AG04450 (cell line): ENCODE results near the gene TFAP2E. TPM values are rescaled to one million over a fixed set of nuclear protein-coding genes. Genes with fewer than 3 reads are reported as not detected.

Source experiments
- CTCF ChIA-PET: fragments of 300-600, 350-600 bp; formaldehyde crosslinking; extraction: SDS; loops from one replicate; lab custom pipeline; 2022; ENCODE audit warnings: antibody characterized with exemption, inconsistent platforms; lab: Charles Lee
- POLR2A ChIA-PET: fragments of 350-600 bp; formaldehyde crosslinking; extraction: SDS; loops from one replicate; lab custom pipeline; 2021; ENCODE audit warnings: antibody characterized with exemption, inconsistent platforms; lab: Yijun Ruan, JAX
- DNase-seq: peaks from one replicate; pipeline ENCODE4 v3.0.0-alpha.2; 2011; ENCODE audit warnings: low read depth, low spot score
- H3K27ac ChIP-seq: one replicate; pipeline ENCODE4 v1.5.1; 2012; ENCODE audit warnings: low read depth, low read length, control low read depth
- H3K27me3 ChIP-seq: one replicate; pipeline ENCODE4 v1.6.0; 2012; ENCODE audit warnings: low read length; ENCODE audit not compliant: control insufficient read depth, insufficient read depth
- H3K4me3 ChIP-seq: 2 replicates; pipeline ENCODE4 v1.5.1; 2011; ENCODE audit warnings: mild to moderate bottlenecking, low read depth, low read length, control low read depth
- H3K9me3 ChIP-seq: 2 replicates; pipeline ENCODE4 v1.5.1; 2012; ENCODE audit warnings: low read length; ENCODE audit not compliant: control insufficient read depth, insufficient read depth
- polyA plus RNA-seq: library from polyadenylated mRNA; depleted of rRNA; stranded (reverse); fragments of >200 nt; gene quantifications from 2 replicates; pipeline ENCODE4 v1.2.3, GENCODE V29; 2011
- TF ChIP-seq, protein P1 (sequence below): IDR thresholded peaks from 2 replicates; pipeline ENCODE4 v1.5.1; 2011; ENCODE audit warnings: low read depth, low read length, control low read depth, inconsistent platforms

TFAP2E gene
- polyA plus RNA-seq, 1 experiment = 0.05 TPM

DNA sequence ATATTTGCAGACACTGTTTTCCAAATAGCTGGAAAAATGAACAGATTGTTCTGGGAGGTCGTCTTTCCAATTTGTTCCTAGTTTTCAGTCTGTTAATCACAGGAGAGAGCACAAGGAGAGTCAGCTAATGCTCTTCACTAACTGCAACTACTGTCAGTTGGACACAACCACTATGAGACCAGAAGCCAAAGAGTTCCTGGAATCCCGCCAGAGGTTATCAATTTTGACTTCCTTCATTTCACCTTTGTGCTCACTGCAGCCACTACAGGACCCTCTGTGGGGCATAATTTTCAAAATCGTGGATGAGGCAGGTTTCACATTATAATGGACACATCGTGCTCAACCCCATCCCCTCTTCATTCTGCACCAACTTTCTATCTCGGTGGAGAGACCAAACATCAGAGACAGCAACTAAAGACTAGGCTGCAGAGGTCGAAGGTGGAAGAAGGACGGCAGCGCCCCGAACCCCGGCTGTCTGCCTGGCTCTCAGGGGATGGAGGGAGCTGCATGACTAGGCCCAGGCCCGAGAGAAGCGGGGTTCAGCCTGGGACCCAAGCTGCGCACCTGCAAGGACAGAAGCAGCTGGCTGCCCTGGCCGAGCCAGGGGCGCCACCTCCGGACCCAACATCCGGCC, 16.5 kb upstream of the TFAP2E start:
- ChIA-PET CTCF (interaction anchor here (0.8 to 2.6 kb wide), 6 partner anchors 8 to 171 kb away, joined by 3 to 34 read pairs (median 8); no protein-coding TSS in a partner anchor), POLR2A (interaction anchor here (0.6 to 2.1 kb wide), 8 partner anchors 16 to 213 kb away, joined by 3 to 16 read pairs (median 4); partner anchors contain the start of gene CLSPN)
- Histone ChIP-seq H3K9me3 (peaks cover 4% of the 10 kb centered on the region; the same call in 1 of the 2 replicates), H3K27me3 (no peaks in the 10 kb centered on the region), H3K4me3 (peak overlapping the region; percentile 96), H3K27ac (peak overlapping the region; percentile 95)
- TF ChIP-seq, protein P1, sequence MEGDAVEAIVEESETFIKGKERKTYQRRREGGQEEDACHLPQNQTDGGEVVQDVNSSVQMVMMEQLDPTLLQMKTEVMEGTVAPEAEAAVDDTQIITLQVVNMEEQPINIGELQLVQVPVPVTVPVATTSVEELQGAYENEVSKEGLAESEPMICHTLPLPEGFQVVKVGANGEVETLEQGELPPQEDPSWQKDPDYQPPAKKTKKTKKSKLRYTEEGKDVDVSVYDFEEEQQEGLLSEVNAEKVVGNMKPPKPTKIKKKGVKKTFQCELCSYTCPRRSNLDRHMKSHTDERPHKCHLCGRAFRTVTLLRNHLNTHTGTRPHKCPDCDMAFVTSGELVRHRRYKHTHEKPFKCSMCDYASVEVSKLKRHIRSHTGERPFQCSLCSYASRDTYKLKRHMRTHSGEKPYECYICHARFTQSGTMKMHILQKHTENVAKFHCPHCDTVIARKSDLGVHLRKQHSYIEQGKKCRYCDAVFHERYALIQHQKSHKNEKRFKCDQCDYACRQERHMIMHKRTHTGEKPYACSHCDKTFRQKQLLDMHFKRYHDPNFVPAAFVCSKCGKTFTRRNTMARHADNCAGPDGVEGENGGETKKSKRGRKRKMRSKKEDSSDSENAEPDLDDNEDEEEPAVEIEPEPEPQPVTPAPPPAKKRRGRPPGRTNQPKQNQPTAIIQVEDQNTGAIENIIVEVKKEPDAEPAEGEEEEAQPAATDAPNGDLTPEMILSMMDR = no peak
- DNase-seq = no peak

DNA sequence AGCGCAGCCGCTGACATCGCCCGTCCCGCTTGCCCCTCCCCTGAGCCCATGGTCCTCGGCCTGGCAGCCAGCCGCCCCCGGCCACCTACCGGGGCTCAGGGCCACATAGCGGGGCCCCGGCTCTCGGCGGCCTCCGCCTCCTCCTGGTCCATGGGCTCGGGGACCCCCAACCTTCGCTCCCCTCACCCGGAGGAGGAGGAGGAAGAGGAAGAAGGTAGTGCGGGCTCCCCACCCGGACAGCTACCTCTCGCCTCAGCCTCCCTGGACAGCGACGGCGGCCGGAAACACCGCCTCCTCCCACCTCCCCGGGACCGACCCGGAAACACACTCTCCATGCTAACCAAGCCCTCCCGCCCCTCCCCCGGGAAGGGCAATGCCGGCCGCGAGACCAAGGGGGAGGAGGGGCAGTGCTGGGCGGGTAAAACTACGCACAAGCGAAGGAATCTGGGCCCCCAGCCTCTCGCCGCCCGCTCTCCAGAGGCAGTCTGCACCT, 15.9 kb upstream of the TFAP2E start, which contains the start of gene KIAA0319L:
Gene KIAA0319L (minus strand): TSS at position 286 of the 493 bp plus-strand sequence. CDS start 2,912 bp downstream, outside the sequence.
- Histone ChIP-seq H3K27ac (peak within 1 kb of the TSS; percentile 95), H3K9me3 (peaks cover 4% of the 10 kb centered on the region; the same call in 1 of the 2 replicates), H3K4me3 (peak within 1 kb of the TSS; percentile 96), H3K27me3 (no peaks in the 10 kb centered on the region)
- ChIA-PET POLR2A (interaction anchor here (1.1 to 2.1 kb wide), 7 partner anchors 18 to 212 kb away, joined by 4 to 16 read pairs (median 5); partner anchors contain the start of gene CLSPN), CTCF (interaction anchor here (1.0 to 2.6 kb wide), 4 partner anchors 12 to 170 kb away, joined by 3 to 34 read pairs (median 10); no protein-coding TSS in a partner anchor)
- TF ChIP-seq, protein P1 = no peak
- DNase-seq = no peak

DNA sequence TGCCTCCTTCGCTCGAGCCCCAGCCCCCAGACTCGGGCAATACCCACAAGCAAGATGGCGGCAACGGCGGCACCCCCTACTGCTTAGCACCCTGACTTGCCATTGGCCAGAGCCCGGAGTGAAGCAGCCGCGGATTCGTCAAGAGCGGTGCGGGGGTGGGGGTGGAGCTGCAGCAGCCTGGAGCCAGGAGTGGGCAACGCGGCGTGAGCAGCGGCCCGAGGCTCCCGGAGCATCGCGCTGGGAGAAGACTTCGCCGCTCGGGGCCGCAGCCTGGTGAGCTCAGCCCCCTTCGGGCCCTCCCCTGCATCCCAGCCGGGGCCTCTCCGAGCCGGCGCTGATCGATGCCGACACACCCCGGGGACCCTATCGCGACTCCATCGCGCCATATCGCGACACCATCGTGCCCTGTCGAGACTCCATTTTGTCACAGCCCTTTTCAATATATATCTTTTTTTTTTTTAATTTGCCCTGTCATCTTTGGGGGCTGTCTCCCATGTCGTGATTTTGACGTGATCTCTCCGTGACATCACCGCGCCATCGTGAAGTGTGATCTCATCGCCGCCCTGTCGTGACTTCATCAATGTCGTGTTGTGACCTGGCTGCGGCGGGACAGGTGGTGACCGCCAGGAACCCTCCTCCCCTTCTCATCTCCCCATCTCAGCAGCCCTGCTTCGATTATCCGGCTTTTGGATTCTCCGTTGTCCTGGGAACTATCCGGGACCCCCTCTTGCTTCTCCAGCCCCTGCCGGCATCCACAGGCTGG, 15.3 kb upstream of the TFAP2E start, which contains the start of gene NCDN:
Gene NCDN (plus strand): TSS at position 189 of the 763 bp plus-strand sequence. CDS start 392 bp downstream, at position 581.
- H3K27me3 ChIP-seq = no peaks in the 10 kb centered on the region
- peak within 1 kb of the TSS; percentile 95 for H3K27ac ChIP-seq
- H3K9me3 ChIP-seq = peaks cover 4% of the 10 kb centered on the region; the same call in 1 of the 2 replicates
- DNase-seq = peak; percentile 95
- H3K4me3 ChIP-seq = peak within 1 kb of the TSS; percentile 96
- ChIA-PET POLR2A (interaction anchor here (0.5 to 2.1 kb wide), 9 partner anchors 15 to 1614 kb away, joined by 3 to 16 read pairs (median 5); partner anchors contain the start of genes CLSPN and TFAP2E), CTCF (interaction anchor here (1.3 to 5.3 kb wide), 5 partner anchors 11 to 169 kb away, joined by 3 to 57 read pairs (median 16); no protein-coding TSS in a partner anchor)
- TF ChIP-seq, protein P1 = no peak

DNA sequence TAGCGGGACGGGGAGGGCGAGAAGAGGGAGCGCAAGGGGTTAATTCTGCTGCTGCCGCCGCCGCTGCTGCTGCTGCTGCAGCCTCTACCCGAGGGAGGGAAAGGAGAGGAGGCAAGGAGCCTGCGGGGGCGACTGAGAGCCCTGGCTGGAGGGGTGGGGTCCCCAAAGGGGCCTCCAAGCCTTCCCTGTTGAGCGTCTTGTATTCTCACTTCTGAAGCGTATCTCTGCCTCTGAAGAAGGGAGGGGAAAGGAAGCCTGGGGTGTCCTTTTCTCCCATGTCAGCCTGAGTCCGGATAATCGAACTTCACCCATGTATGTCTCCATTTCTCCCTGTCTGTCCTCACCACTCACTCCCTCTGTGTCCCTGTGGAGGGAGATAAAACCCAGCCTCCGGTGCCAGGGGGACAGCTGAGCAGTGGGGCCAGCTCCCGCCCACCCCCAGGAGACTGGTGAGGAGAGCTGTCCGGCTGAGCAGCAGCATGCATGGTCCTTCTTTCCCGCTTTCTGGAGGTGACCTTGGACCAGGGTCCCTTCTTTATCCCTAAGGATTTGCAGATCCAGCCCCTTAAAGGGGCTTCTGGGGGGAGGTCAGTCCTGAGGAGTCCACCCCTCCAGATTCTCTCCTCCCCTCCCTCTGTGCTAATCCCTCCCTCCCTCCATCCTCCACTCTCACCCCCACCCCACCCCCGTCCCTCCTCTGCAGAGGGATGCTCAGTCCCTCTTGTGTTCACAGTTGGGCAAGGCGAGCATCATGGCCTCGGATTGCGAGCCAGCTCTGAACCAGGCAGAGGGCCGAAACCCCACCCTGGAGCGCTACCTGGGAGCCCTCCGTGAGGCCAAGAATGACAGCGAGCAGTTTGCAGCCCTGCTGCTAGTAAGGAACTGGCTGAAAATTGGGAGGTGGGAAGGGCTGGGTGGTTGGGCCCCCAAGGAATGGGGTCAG, 14.5 kb upstream of the TFAP2E start:
- POLR2A ChIA-PET = interaction anchor here (0.6 to 1.8 kb wide), 4 partner anchors 108 to 589 kb away, joined by 4 to 16 read pairs (median 4); partner anchors contain the start of gene CLSPN
- H3K27ac ChIP-seq = peak overlapping the region; percentile 57

More for the DNA sequence above, 14.5 kb upstream of the TFAP2E start:
- Histone ChIP-seq H3K9me3 (peaks cover 4% of the 10 kb centered on the region; the same call in 1 of the 2 replicates), H3K4me3 (peak overlapping the region; percentile 96), H3K27me3 (no peaks in the 10 kb centered on the region)
- DNase-seq = no peak
- TF ChIP-seq, protein P1 = peak; percentile 20; the same call in 1 of the 2 replicates
- CTCF ChIA-PET = interaction anchor here (1.3 to 5.3 kb wide), 4 partner anchors 10 to 168 kb away, joined by 3 to 57 read pairs (median 4); no protein-coding TSS in a partner anchor
